HG03558 (cell line): ENCODE data around the gene CNOT6L.

ENCODE experiments used
- ATAC-seq: cut with Tn5 transposase; IDR thresholded peaks from one replicate; pipeline ENCODE4 v1.9.1; 2021; ENCODE audit warnings: moderate number of reproducible peaks; ENCODE audit not compliant: unreplicated experiment; ENCODE audit errors: extremely low read depth

The CNOT6L gene

GRCh38 chr4:77715414-77716290 lies 103.5 kb downstream of the CNOT6L start:
- ATAC-seq = no peak

GRCh38 chr4:77714514-77714913 lies 104.7 kb downstream of the CNOT6L start:
- ATAC-seq = no peak

- no peak for ATAC-seq
Observed at GRCh38 chr4:77713884-77714283, 105.3 kb downstream of the CNOT6L start.

- ATAC-seq = no peak
Observed at GRCh38 chr4:77712675-77713074, 106.5 kb downstream of the CNOT6L start.

GRCh38 chr4:77711469-77711868 lies 107.7 kb downstream of the CNOT6L start:
- ATAC-seq = no peak

DNA sequence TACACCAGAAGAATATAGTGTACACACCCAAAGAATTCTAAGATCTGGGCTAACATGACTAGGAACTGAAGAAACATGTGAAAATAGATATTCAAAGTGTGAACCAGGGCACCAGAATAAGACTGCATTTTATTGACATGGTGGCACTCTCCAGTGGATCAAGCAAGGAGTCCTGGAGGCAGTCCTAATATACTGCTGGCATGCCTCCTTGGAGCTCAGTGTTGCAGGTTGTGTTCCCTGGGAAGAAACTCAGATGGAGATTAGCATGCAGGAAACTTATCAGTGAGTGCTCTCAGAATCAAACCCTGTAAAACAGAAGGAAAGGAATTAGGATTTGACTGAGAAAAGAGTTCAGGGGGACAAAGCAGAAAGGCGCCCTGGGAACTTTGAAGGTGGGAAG lies 108.5 kb downstream of the CNOT6L start:
- ATAC-seq = no peak

DNA sequence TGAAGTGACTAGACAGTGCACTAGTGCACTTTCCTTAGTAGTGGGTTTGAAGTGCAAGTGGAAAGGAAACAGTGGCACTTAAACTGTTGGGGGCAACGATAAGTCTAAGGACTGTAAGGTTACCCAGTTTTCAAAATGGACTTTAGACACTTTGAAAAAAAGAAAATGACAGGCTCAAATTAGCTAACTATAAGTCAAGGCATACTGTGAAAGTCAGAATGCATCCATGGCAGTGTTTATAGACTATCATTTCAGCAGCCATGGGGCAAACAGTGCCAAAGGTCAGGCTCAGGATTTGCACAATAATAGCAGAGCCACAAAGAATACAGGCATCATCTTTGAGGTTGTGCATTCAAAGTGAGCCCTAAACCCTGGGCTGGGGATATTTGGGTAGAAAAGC lies 109.1 kb downstream of the CNOT6L start:
- ATAC-seq = no peak

DNA sequence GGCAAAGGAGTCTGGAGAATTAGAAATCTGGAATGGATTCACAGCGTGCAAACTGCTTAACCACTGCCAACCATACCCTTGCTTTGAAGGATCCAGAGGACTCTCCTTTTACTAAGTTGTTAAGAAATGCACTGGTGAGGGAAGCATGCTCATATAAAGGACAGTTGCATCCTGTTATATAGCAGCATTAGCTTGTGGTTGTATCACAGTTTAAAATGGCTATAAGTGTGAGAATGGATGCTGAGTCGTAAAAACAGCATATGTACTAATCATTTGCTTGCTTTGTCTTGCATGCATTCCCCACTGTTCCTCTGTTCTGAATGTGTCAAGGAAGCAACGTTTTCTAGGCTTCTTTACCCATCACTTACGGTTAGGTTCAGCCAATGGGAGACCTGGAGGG lies 112.5 kb downstream of the CNOT6L start:
- no peak for ATAC-seq

DNA sequence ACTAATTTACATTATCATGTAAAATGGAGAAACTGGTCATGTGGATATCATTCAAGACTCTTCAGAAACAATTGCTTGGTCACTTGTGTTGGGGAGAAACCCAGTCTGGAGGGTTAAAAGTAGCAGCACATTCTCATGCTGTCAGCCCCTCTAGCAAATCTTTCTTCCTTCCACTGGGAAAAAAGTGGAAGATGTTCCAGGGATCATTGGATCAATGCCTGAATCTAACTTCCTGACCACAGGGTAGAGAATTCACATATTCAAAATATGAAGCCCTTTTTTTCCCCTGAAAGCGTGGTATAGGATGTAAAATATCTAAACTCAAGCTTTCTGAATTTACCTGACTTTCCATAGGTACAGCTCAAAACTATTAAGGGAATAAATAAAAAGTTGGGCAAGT lies 115.5 kb downstream of the CNOT6L start:
- ATAC-seq = no peak

DNA sequence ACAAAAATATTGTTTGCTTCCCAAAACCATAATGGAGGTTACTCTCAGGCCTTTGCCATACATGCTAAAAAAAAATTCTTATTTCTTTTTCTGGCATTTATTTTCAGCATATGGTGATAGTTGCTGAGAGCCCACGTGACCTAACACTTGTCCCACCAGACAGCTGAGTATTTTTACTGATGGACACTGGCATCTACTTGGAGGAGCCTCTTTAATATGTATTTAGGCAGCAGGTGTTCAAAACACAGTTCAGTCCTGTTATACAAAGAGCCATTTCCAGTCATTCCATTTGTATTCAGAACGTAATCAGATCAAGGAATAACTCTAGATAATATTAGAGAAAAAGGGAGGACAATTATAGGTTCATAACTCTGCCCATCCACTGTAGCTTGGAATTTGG lies 118.0 kb downstream of the CNOT6L start:
- ATAC-seq = no peak

DNA sequence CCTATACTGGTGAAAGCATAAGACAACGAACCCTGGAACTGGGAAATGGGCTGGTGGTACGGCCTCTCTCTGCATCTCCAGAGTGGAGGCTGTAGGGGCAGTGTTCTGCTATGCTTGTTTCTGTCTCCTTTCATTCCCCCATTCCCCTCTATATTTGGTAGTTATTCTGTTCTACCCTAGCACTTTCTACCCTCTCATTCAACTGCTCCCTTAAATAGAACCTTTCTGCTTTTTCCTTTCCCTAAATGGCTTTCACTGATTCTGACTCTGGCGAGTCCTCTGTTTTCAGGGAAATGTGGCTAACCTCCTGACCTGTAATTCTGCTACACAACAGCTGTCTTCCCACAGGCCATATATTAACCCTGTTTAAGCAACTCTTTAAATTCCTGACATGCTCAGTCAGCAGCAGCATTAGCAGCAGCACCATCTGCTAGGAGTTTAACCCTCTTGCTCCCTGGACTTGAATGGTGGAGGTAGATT lies 119.4 kb downstream of the CNOT6L start:
- no peak for ATAC-seq

DNA sequence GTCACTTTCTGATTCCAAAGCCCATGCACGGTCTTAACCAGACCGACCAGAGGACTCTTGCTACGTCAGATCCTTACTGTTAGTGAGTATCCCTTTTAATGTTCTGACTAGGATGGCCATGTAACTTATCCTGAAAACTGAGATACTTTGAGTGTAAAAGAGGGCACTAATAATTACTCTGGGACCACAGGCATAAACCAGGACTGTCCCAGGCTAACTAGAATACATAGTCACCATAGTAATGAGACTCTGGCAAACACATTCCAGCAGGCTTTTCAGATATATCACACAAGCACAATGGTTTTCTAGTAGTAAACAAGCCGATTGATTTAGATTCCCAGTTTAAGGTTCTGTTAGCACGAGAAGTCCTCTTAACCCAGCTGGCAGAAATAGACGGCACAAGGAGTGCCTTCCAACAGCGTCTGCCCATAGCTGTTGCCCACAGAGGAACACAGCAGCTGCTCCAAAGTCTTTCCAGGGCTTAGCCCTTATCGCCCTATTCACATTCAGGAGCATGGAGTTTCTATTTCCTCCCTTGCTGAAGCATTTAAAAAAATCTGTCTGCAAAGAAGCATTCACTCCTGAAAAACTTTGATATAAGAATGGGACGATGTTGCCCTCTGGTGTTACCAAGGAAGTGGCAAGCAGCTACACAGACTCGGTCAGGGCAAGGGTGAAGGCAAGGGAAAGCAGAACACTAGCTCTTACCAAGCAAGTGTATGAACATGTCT lies 121.1 kb downstream of the CNOT6L start:
- no peak for ATAC-seq

- no peak for ATAC-seq
Observed at GRCh38 chr4:77695774-77696173, 123.4 kb downstream of the CNOT6L start.

- no peak for ATAC-seq
Observed at GRCh38 chr4:77692847-77693432, 126.2 kb downstream of the CNOT6L start.

- ATAC-seq = no peak
Observed at GRCh38 chr4:77681792-77682191, 137.4 kb downstream of the CNOT6L start.

DNA sequence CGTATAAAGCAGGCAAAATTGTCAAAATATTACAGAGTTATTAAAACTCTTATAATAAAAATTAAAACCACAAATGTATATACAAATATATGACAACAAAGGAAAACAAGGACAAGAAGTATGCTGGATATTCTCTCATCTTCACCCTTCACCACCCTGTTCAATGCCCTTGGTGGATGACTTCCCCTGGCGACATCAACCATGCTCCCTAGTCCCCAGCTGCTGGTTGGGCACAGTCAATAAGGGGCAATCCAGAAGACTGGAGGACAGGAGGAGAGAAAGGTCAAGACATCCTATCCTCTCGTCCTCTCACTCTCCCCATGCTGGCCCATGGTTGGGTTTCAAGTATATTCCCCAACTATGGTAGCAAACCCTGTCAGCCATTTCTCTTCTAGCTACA lies 142.3 kb downstream of the CNOT6L start:
- ATAC-seq = no peak

GRCh38 chr4:77671051-77671450 lies 148.1 kb downstream of the CNOT6L start:
- ATAC-seq = no peak

DNA sequence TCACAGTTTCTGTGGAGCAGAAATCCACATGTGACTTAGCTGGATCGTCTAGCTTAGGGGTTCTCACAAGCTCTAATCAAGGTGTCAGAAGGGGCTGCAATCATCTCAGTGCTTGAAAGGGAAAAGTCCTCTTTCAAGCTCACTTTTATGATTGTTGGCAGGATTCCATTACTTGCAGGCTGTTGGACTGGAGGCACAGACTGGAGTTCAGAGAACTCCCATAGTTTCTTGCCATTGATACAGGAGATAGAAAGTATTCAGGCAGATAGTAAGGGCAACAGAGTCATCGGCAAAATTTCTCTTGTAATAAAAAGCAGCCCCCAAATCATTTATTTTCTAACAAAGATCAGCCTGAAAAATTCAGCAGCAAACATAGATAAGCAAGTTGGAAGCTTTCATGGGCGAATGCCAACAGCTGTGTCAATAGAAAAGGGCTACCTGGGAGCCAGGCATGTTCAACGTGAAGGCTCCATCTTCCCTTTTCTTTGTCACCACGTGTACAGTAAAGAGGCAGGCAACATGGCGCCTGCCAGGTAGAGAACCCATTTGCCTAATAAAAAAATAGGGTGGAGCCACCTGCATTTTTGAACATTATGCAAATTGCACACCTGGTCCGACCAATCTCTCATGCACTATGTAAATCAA lies 149.1 kb downstream of the CNOT6L start:
- ATAC-seq = no peak

DNA sequence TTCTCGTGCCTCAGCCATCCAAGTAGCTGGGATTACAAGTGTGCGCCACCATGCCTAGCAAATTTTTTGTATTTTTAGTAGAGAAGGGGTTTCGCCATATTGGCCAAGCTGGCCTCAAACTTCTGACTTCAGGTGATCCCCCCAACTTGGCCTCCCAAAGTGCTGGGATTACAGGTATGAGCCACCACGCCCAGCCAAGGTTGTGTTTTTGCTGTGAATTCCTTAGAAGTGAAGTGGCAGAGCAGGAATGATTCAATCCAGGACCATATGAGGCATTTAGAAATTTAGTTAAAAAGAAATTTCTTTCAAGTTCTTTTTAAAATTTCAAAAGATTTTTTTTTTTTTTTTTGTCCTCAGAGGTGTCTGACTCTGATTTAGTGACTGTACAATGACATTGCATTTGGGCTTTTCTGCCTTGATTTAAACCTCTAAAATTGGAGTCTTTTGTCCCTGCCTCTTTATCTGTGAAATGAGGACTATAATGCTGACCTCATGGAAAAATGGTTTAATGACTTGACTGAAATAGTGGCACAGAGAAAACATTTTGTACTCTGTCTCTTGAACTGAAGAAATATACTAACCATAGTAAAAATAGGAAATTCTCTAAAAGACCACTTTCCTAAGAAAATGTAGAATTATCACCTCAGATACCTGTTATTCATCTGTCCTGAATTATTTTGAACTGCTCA lies 153.6 kb downstream of the CNOT6L start:
- no peak for ATAC-seq
